ENCODE measurements around the gene WASHC4. TPM values are rescaled to one million over a fixed set of nuclear protein-coding genes. Genes with fewer than 3 reads are reported as not detected.

WASHC4 gene
- total and polyA plus RNA-seq, 2 experiments from 2014 or later, result 75.7 to 83.0 TPM

DNA sequence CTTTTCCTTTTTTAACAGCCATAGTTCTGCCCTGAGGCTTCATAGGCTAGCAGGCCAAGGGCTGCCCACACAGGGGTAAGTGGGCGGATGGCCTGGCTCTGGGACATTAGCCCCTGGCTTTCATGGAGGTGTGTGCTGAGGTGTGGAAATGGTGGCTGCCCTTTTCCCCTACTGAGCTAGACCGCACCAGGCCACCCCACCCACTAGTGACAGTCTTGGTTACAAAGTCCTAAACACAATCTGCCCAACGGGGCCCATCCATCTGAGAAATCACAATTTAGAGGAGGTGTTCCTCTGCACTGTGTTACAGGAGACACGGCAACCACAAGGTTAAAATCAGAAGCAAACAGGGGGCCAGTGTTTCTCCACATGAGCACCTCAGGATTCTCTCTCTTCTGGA, 92.9 kb downstream of the WASHC4 start:
- Histone ChIP-seq H3K27ac (ENCODE audit: low read depth) (no peak overlapping the region), H3K27me3 (ENCODE audit: insufficient read depth) (no peaks in the 10 kb centered on the region), H3K4me2 (no peak overlapping the region), H4K20me1 (replicated peaks; ENCODE audit: insufficient read depth) (no peaks in the 10 kb centered on the region; the same call in 1 of the 2 replicates), H3K4me1 (ENCODE audit: insufficient read depth) (peaks cover 4% of the 10 kb centered on the region; the same call in 1 of the 2 replicates), H3K9me2 (ENCODE audit: insufficient read depth) (no peaks in the 10 kb centered on the region), H3K79me2 (replicated peaks; ENCODE audit: insufficient read depth) (no peaks in the 10 kb centered on the region), H2AFZ (no peak overlapping the region), H3K36me3 (ENCODE audit: insufficient read depth) (0 out of 2 replicates have a peak, but pooled peaks cover 5% of the 10 kb centered on the region), H3F3A (replicated peaks; ENCODE audit: low read depth) (no peaks in the 10 kb centered on the region), H3K4me3 (no peak overlapping the region)
- TF ChIP-seq STAT1 (IDR thresholded peaks at IDR 0.05; ENCODE audit: unreplicated experiment) (no peak), POLR2AphosphoS5 (IDR thresholded peaks at IDR 0.05; ENCODE audit: low read depth) (no peak), EZH2 (IDR thresholded peaks at IDR 0.05; ENCODE audit: low read depth, unreplicated experiment) (no peak), ZNF331 (CRISPR knock-in tag; IDR thresholded peaks at IDR 0.05; ENCODE audit: low read depth) (no peak), NANOG (IDR thresholded peaks at IDR 0.05; ENCODE audit: borderline replicate concordance) (no peak), ZNF114 (CRISPR knock-in tag; IDR thresholded peaks at IDR 0.05) (no peak), JUNB (IDR thresholded peaks at IDR 0.05; ENCODE audit: unreplicated experiment) (no peak), CREB1 (CRISPR knock-in tag; IDR thresholded peaks at IDR 0.05; ENCODE audit: low read depth) (no peak)
- TF ChIP-seq, protein P1, sequence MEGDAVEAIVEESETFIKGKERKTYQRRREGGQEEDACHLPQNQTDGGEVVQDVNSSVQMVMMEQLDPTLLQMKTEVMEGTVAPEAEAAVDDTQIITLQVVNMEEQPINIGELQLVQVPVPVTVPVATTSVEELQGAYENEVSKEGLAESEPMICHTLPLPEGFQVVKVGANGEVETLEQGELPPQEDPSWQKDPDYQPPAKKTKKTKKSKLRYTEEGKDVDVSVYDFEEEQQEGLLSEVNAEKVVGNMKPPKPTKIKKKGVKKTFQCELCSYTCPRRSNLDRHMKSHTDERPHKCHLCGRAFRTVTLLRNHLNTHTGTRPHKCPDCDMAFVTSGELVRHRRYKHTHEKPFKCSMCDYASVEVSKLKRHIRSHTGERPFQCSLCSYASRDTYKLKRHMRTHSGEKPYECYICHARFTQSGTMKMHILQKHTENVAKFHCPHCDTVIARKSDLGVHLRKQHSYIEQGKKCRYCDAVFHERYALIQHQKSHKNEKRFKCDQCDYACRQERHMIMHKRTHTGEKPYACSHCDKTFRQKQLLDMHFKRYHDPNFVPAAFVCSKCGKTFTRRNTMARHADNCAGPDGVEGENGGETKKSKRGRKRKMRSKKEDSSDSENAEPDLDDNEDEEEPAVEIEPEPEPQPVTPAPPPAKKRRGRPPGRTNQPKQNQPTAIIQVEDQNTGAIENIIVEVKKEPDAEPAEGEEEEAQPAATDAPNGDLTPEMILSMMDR (conservative IDR thresholded peaks at IDR 0.05; ENCODE audit: low read depth in 2 of 2), result no peak
- TF ChIP-seq, protein P2, sequence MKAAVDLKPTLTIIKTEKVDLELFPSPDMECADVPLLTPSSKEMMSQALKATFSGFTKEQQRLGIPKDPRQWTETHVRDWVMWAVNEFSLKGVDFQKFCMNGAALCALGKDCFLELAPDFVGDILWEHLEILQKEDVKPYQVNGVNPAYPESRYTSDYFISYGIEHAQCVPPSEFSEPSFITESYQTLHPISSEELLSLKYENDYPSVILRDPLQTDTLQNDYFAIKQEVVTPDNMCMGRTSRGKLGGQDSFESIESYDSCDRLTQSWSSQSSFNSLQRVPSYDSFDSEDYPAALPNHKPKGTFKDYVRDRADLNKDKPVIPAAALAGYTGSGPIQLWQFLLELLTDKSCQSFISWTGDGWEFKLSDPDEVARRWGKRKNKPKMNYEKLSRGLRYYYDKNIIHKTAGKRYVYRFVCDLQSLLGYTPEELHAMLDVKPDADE (IDR thresholded peaks at IDR 0.05), result no peak
- TF ChIP-seq, protein P3, sequence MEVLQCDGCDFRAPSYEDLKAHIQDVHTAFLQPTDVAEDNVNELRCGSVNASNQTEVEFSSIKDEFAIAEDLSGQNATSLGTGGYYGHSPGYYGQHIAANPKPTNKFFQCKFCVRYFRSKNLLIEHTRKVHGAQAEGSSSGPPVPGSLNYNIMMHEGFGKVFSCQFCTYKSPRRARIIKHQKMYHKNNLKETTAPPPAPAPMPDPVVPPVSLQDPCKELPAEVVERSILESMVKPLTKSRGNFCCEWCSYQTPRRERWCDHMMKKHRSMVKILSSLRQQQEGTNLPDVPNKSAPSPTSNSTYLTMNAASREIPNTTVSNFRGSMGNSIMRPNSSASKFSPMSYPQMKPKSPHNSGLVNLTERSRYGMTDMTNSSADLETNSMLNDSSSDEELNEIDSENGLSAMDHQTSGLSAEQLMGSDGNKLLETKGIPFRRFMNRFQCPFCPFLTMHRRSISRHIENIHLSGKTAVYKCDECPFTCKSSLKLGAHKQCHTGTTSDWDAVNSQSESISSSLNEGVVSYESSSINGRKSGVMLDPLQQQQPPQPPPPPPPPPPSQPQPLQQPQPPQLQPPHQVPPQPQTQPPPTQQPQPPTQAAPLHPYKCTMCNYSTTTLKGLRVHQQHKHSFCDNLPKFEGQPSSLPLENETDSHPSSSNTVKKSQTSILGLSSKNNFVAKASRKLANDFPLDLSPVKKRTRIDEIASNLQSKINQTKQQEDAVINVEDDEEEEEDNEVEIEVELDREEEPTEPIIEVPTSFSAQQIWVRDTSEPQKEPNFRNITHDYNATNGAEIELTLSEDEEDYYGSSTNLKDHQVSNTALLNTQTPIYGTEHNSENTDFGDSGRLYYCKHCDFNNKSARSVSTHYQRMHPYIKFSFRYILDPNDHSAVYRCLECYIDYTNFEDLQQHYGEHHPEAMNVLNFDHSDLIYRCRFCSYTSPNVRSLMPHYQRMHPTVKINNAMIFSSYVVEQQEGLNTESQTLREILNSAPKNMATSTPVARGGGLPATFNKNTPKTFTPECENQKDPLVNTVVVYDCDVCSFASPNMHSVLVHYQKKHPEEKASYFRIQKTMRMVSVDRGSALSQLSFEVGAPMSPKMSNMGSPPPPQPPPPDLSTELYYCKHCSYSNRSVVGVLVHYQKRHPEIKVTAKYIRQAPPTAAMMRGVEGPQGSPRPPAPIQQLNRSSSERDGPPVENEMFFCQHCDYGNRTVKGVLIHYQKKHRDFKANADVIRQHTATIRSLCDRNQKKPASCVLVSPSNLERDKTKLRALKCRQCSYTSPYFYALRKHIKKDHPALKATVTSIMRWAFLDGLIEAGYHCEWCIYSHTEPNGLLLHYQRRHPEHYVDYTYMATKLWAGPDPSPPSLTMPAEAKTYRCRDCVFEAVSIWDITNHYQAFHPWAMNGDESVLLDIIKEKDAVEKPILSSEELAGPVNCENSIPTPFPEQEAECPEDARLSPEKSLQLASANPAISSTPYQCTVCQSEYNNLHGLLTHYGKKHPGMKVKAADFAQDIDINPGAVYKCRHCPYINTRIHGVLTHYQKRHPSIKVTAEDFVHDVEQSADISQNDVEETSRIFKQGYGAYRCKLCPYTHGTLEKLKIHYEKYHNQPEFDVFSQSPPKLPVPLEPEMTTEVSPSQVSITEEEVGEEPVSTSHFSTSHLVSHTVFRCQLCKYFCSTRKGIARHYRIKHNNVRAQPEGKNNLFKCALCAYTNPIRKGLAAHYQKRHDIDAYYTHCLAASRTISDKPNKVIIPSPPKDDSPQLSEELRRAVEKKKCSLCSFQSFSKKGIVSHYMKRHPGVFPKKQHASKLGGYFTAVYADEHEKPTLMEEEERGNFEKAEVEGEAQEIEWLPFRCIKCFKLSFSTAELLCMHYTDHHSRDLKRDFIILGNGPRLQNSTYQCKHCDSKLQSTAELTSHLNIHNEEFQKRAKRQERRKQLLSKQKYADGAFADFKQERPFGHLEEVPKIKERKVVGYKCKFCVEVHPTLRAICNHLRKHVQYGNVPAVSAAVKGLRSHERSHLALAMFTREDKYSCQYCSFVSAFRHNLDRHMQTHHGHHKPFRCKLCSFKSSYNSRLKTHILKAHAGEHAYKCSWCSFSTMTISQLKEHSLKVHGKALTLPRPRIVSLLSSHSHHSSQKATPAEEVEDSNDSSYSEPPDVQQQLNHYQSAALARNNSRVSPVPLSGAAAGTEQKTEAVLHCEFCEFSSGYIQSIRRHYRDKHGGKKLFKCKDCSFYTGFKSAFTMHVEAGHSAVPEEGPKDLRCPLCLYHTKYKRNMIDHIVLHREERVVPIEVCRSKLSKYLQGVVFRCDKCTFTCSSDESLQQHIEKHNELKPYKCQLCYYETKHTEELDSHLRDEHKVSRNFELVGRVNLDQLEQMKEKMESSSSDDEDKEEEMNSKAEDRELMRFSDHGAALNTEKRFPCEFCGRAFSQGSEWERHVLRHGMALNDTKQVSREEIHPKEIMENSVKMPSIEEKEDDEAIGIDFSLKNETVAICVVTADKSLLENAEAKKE (CRISPR knock-in tag; IDR thresholded peaks at IDR 0.05), result no peak
- TF ChIP-seq, protein P4, sequence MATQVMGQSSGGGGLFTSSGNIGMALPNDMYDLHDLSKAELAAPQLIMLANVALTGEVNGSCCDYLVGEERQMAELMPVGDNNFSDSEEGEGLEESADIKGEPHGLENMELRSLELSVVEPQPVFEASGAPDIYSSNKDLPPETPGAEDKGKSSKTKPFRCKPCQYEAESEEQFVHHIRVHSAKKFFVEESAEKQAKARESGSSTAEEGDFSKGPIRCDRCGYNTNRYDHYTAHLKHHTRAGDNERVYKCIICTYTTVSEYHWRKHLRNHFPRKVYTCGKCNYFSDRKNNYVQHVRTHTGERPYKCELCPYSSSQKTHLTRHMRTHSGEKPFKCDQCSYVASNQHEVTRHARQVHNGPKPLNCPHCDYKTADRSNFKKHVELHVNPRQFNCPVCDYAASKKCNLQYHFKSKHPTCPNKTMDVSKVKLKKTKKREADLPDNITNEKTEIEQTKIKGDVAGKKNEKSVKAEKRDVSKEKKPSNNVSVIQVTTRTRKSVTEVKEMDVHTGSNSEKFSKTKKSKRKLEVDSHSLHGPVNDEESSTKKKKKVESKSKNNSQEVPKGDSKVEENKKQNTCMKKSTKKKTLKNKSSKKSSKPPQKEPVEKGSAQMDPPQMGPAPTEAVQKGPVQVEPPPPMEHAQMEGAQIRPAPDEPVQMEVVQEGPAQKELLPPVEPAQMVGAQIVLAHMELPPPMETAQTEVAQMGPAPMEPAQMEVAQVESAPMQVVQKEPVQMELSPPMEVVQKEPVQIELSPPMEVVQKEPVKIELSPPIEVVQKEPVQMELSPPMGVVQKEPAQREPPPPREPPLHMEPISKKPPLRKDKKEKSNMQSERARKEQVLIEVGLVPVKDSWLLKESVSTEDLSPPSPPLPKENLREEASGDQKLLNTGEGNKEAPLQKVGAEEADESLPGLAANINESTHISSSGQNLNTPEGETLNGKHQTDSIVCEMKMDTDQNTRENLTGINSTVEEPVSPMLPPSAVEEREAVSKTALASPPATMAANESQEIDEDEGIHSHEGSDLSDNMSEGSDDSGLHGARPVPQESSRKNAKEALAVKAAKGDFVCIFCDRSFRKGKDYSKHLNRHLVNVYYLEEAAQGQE (IDR thresholded peaks at IDR 0.05; ENCODE audit: unreplicated experiment), result no peak
- no peak for DNase-seq (ENCODE audit: low spot score)
- no peaks in the 10 kb centered on the region; the same call in 2 of the 3 replicates for H3K9me3 Mint-ChIP-seq
- peaks cover 5% of the 10 kb centered on the region for H3K4me1 Mint-ChIP-seq
- ATAC-seq, result no peak
- no peak overlapping the region for H3K4me3 Mint-ChIP-seq
- H3K27ac Mint-ChIP-seq, result no peak overlapping the region
- peaks cover 19% of the 10 kb centered on the region for H3K36me3 Mint-ChIP-seq (ENCODE audit: low read depth)
- H3K27me3 Mint-ChIP-seq (ENCODE audit: insufficient read depth, low read depth, poor library complexity), result peaks cover 3% of the 10 kb centered on the region

Measured in GM23338 (cell line).